Prostate gland (tissue), 2 donors: ENCODE data around the gene B3GAT1. TPM values are rescaled to one million over a fixed set of nuclear protein-coding genes. Genes with fewer than 3 reads are reported as not detected.
"Not testable (repeated sequence)": the region's sequence is repeated elsewhere in the genome, so short reads cannot be mapped to it uniquely, and the experiment has no call there.

Experiments
- DNase-seq: peaks from one replicate; pipeline ENCODE4 v3.0.0-alpha.2; 2019; ENCODE audit warnings: low spot score
- H3K27ac ChIP-seq, 2 donors: fragments of 200-600 bp; sonication (generic); 2 replicates each; pipeline ENCODE4 v1.5.1; 2017 to 2019
- H3K27me3 ChIP-seq: fragments of 200-600 bp; sonication (generic); replicated peaks from 2 replicates; pipeline ENCODE4 v1.5.1; 2019; ENCODE audit not compliant: insufficient read depth
- H3K36me3 ChIP-seq, 2 donors: fragments of 200-600 bp; sonication (generic); 1 replicate in 1 of 2; 2 replicates in 1 of 2; pipeline versions ENCODE4 v1.5.1 to v1.8.1; 2017 to 2019
- H3K4me1 ChIP-seq: fragments of 200-600 bp; sonication (generic); replicated peaks from 2 replicates; pipeline ENCODE4 v1.5.1; 2019
- H3K4me3 ChIP-seq, 2 donors: fragments of 200-600 bp; sonication (generic); 2 replicates each; pipeline ENCODE4 v1.5.1; 2017 to 2019
- H3K9me3 ChIP-seq: fragments of 200-600 bp; sonication (generic); 2 replicates; pipeline ENCODE4 v1.5.1; 2017
- CTCF ChIP-seq, 4 experiments: fragments of 200-600 bp in 2 of 4; fragments of 450-650 bp in 2 of 4; sonication (generic) in 2 of 4; IDR thresholded peaks; 1 replicate in 3 of 4; 2 replicates in 1 of 4; pipeline ENCODE4 v1.5.1; 2016 to 2019; ENCODE audit warnings: antibody characterized with exemption in 4 of 4, mild to moderate bottlenecking in 2 of 4, moderate library complexity in 2 of 4
- POLR2A ChIP-seq: fragments of 450-650 bp; IDR thresholded peaks from one replicate; pipeline ENCODE4 v1.6.1; 2016; ENCODE audit warnings: antibody characterized with exemption, mild to moderate bottlenecking
- POLR2AphosphoS5 ChIP-seq: sonication (generic); formaldehyde crosslinking; IDR thresholded peaks from one replicate; pipeline ENCODE4 v1.6.1; 2017; ENCODE audit warnings: antibody characterized with exemption
- WGBS: methylation state at CpG from one replicate; pipeline ENCODE4 v1.1.5; 2018; 5-methylcytosine and 5-hydroxymethylcytosine counted together
- intact Hi-C: fragments of 100-400 bp; cut with DNase I; formaldehyde crosslinking; loops from one replicate; pipeline ENCODE4 v1.14.2; 2022
- total RNA-seq, 2 donors: library from RNA; depleted of rRNA; stranded (reverse); fragments of >200 nt; gene quantifications; one replicate each; pipeline ENCODE4 v1.1.0, GENCODE V29; 2016

The B3GAT1 gene
- total RNA-seq, 2 donors from 2014 or later, result 3.9 to 4.9 TPM

- DNase-seq, result no peak
- H3K36me3 ChIP-seq, result no peaks in the 10 kb centered on the region
- intact Hi-C loops, result no loop called here
- no peak overlapping the region for H3K4me3 ChIP-seq
- WGBS, result 91% methylated on average over 7 of the region's 7 CpGs
- H3K4me1 ChIP-seq, result no peaks in the 10 kb centered on the region
- H3K27me3 ChIP-seq, result no peaks in the 10 kb centered on the region
- no peaks in the 10 kb centered on the region for H3K9me3 ChIP-seq
- no peak for TF ChIP-seq CTCF (IDR thresholded peaks at IDR 0.05)
- H3K27ac ChIP-seq, result no peak overlapping the region
Measured at GRCh38 chr11:134450186-134450585, 38.1 kb upstream of the B3GAT1 start.

- H3K4me1 ChIP-seq, result no peaks in the 10 kb centered on the region
- no peak overlapping the region for H3K27ac ChIP-seq
- H3K27me3 ChIP-seq, result no peaks in the 10 kb centered on the region
- no peaks in the 10 kb centered on the region for H3K9me3 ChIP-seq
- DNase-seq, result no peak
- no peaks in the 10 kb centered on the region for H3K36me3 ChIP-seq
- no peak overlapping the region for H3K4me3 ChIP-seq
- WGBS, result 66% methylated on average over 7 of the region's 7 CpGs
- TF ChIP-seq POLR2AphosphoS5, result no peak
- no peak for TF ChIP-seq POLR2A
- no peak for TF ChIP-seq CTCF (IDR thresholded peaks at IDR 0.05)
- intact Hi-C loops, result no loop called here
Measured at GRCh38 chr11:134449713-134450112, 37.7 kb upstream of the B3GAT1 start.

- H3K36me3 ChIP-seq, result no peaks in the 10 kb centered on the region
- no peaks in the 10 kb centered on the region for H3K4me1 ChIP-seq
- 96% methylated on average over 1 of the region's 1 CpG for WGBS
- TF ChIP-seq POLR2A (no peak), POLR2AphosphoS5 (no peak), CTCF (IDR thresholded peaks at IDR 0.05) (no peak)
- intact Hi-C loops, result no loop called here
- no peak for DNase-seq
- H3K4me3 ChIP-seq, result no peak overlapping the region
- H3K27me3 ChIP-seq, result no peaks in the 10 kb centered on the region
- H3K9me3 ChIP-seq, result no peaks in the 10 kb centered on the region
- no peak overlapping the region for H3K27ac ChIP-seq
Measured at GRCh38 chr11:134449051-134449450, 37.0 kb upstream of the B3GAT1 start.

- TF ChIP-seq POLR2A (no peak), POLR2AphosphoS5 (no peak), CTCF (IDR thresholded peaks at IDR 0.05) (no peak)
- Histone ChIP-seq H3K4me1 (no peaks in the 10 kb centered on the region), H3K9me3 (no peaks in the 10 kb centered on the region), H3K36me3 (no peaks in the 10 kb centered on the region), H3K4me3 (no peak overlapping the region), H3K27ac (no peak overlapping the region), H3K27me3 (no peaks in the 10 kb centered on the region)
- intact Hi-C loops, result no loop called here
- 96% methylated on average over 25 of the region's 27 CpGs for WGBS
- DNase-seq, result no peak
Measured at GRCh38 chr11:134447696-134448095, 35.7 kb upstream of the B3GAT1 start.

- H3K36me3 ChIP-seq, result no peaks in the 10 kb centered on the region
- WGBS, result 84% methylated on average over 16 of the region's 16 CpGs
- H3K4me1 ChIP-seq, result no peaks in the 10 kb centered on the region
- no peak for DNase-seq
- H3K4me3 ChIP-seq, result no peak overlapping the region
- no peaks in the 10 kb centered on the region for H3K27me3 ChIP-seq
- no peaks in the 10 kb centered on the region for H3K9me3 ChIP-seq
- H3K27ac ChIP-seq, result no peak overlapping the region
- TF ChIP-seq CTCF (IDR thresholded peaks at IDR 0.05), result no peak
- TF ChIP-seq POLR2AphosphoS5, result no peak
- no peak for TF ChIP-seq POLR2A
- intact Hi-C loops, result no loop called here
Measured at GRCh38 chr11:134445601-134446325, 33.7 kb upstream of the B3GAT1 start.

GRCh38 chr11:134444160-134445108 is 32.4 kb upstream of the B3GAT1 start:
- 77% methylated on average over 17 of the region's 17 CpGs for WGBS
- intact Hi-C loops, H3K4me1 ChIP-seq, H3K27ac ChIP-seq, H3K9me3 ChIP-seq, H3K4me3 ChIP-seq, DNase-seq, H3K27me3 ChIP-seq, H3K36me3 ChIP-seq: not testable (repeated sequence)
